GM18502 (cell line): ENCODE results near the gene ANKS1B.

Source experiments
- ATAC-seq: cut with Tn5 transposase; IDR thresholded peaks from one replicate; pipeline ENCODE4 v1.9.1; 2021; ENCODE audit warnings: mild to moderate bottlenecking; ENCODE audit not compliant: unreplicated experiment, poor library complexity

The ANKS1B gene

DNA sequence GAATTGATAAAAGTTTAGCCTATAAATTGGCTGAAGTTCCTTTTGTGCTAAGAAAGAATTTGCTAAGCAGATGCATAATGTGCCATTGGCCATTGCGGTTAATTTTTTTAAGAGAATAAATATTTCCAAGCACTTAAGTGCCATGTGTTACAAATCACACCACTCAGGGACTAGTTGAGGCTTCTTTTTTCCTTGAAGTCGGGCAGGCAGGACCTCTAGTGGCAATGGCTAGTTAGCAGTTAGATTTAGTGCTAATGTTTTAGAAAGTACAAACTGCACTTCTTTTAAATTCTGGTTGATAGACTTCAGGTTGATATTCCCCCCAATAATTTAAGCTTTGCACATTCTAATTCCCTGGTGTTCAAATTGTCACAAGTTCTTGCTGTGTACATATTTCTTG is 1045.4 kb downstream of the ANKS1B start:
- no peak for ATAC-seq

DNA sequence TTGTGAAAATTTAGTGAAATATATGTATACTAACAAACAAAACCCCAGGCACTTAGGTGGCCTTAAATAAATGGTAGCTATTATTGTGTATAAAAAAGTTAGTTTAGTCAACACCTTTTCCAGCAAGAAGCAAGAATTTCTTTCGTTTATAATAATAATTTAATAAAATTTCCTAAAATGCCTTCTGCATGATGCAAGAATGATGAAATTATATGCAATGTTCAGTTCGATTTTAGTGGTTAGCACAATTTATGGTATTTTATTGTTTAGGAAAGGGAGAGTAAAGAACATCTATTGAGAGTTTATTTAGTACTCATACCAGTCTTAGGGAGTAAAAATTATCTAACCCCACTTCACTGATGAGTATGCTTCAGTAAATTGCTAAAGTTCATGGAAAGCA is 1048.9 kb downstream of the ANKS1B start:
- ATAC-seq, result no peak

DNA sequence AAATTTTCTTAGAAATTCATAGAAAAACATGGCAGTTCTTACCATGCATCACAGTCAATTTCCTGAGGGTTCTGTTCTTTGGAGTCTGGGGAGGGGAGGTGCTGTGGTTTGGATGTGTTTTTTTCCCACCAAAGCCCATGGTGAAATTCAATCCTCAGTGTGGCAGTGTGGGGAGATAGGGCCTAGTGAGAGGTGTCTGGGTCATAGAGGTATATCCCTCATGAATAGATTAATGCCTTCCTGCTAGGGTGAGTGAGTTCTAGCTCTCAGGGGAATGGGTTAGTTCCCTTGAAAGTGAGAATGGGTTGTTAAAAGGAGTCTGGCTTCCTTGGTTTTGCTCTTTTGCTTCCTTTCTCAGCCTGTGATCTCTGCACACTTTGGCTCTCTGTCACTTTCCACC is 1061.9 kb downstream of the ANKS1B start:
- ATAC-seq, result no peak

DNA sequence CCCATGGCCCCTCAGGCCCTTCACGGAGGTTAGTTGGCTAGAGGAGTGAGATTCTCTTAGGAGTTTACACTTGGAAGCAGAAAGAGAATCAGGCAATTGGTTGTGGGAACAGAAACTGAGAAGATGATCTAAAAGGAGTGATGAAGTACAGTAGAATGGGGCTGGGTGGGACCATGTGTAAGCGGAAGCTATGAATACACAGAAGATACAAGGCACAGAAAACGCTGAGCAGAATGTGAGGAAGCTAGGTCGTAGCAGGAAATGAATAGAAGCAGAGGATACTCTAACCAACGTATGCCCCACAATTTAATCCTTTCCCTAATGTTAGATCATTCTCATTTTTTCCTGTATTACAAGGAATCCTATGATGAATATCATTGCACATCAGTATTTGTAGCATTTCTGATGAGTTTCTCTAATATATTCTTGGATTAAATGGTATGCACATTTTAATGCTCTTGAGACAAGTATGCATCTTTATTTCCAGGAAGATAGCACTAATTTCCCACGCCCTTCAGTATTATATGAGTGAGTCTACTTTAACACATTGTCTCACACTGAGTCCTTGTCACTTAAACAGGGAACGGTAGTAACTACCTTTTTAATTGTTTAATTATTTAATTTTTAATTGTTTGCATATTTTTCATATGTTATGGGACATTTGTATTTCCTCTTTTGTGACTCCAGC is 1066.4 kb downstream of the ANKS1B start:
- no peak for ATAC-seq

DNA sequence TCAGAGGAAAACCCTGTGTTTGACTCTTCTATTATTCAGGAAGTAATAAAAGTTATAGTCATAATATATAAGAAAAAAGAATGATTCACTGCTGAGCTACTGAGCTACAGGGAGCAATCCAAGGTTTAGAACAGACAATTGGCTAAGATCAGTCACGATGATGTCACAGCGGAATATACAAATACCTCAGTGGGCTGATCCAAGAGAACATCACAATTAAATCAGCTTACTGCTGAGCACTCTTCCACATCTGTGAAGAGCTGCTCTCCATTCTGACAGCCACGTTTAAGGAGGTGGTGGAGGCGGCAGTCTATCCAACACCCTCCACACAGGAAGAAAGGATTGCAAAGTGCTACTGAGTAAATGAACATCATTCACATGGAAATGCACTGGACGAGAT is 1068.6 kb downstream of the ANKS1B start:
- ATAC-seq, result no peak

DNA sequence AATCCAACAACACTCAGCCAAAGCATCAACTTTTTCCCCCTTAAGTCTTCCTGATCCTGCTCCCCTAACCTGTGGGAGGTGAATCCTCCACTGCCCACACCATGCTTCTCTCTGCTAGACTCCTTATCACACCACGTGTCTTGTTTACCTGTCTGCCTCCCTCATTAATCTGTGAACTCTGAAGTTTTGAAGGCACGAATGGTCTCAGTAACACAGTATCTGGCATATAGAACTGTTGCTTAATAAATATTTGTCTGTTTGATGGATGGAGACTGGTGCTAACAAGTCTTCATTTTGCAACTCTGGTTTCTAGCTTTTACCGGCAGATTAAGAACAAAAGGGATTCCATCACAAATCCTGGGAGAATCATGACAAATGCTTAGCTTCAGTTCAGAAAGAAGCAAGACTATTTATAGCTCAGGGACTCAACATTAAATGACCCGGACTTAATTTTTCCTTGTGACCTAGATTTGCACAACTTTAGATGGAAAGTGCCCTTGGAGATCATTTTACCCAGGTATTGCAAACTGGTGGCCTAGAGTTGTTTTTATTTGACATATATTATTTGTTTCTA is 1072.2 kb downstream of the ANKS1B start:
- no peak for ATAC-seq

DNA sequence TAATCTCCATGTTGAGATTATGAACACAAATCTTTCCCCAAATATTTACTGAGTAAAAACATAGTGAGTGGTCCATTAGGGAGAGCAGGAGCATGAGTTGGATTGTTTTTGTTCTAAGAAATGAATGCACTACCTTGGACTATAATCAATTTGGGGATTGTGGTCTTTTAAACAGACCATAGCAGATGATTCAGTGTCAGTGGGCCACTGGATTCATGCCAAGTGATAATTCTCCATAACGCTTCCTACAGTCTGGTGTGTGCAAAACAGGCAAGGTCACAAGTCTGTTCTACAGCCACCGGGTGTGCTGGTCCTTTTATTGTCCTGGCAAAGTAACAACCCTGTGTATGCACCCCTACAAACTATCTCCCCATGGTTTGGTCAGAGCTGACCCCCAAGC is 1073.3 kb downstream of the ANKS1B start:
- ATAC-seq, result no peak

DNA sequence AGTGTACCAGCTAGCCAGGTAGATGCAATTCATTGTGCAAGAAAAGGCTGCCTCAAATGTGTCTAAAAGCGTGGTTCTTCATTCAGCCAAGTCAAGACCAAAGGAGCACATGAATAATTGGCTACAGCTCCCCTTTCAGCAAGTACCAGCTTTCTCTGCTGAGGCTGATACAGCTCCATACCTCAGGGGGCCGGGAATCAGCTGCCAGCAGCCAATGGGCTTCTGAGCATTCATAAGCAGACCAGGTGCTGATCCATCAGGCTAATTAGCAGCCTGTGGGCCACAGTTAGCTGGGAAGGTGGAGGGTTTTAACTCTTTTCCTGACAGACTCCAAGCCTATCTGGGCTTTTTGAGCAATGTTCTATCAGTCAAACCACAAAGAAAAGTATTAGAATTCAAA is 1075.0 kb downstream of the ANKS1B start:
- no peak for ATAC-seq

DNA sequence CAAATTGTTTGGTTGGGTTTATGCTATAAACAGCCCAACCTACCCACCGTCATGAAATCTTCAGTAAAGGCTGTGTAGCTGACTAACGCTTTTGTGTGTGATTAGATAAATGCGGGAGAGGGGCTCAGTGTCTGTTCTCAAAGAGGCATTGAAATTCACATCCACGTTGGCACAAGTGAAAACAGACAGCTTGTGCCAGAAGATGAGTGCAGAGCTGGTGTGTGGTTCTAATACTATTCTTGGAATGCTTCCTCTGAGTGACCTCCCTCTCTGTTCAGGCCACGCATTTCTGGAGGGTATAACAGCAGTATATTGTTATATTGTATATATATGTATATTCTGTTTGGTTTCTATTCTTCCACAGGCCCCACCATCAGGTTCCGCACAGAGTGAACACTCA is 1075.9 kb downstream of the ANKS1B start:
- ATAC-seq, result no peak

DNA sequence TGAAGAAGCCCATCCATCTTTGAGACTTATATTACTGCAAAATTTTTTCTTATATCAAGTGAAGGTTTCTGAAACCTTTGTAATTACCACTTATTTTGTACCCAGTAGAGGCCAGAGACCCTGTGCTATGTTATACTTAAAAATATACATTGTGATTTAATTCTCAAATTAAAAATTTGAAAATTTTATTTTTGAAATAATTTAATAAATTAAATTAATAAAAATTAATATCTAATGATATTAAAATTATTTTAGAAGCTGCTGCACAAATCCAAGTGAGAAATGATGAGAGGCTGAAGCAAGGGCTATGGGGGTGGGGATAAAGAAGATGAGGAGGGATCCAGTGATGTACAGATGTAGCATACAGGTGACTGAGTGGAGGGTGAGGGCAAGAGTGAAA is 1080.9 kb downstream of the ANKS1B start:
- no peak for ATAC-seq

DNA sequence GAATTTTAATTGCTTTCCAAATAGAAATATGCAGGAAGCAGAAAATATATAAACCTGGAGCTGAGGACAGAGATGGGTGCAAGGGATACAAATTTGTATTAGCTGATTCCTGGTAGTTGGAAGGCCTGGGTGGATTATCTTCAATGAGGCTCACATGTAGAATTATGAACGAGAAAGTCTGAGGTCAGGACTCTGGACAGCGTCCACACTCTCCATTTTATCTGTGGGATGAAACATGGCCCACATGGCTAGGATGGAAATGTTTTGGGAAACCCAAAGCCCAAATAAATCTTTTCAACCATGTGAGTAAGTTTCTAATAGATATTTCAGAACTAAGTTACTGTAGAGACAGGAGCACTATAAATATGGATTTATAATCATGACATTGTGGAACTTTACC is 1083.5 kb downstream of the ANKS1B start:
- no peak for ATAC-seq

DNA sequence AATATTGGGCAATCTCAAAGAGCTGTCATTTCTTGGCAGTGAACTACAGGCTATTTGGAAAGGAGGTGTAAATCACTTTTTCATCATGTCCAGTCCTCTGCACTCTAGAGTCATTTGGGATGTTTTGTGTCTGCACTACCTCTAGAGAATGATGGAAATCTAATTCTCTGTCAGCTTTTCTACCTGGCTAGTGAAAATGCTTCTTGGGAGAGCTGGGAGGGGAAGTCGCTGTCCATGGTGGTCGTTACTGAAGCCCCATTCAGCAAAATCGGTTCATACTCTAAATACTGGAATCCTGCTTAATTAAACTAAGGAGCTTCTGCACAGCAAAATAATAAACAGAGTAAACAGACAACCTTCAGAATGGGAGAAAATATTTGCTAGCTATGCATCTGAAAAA is 1087.8 kb downstream of the ANKS1B start:
- ATAC-seq, result no peak

DNA sequence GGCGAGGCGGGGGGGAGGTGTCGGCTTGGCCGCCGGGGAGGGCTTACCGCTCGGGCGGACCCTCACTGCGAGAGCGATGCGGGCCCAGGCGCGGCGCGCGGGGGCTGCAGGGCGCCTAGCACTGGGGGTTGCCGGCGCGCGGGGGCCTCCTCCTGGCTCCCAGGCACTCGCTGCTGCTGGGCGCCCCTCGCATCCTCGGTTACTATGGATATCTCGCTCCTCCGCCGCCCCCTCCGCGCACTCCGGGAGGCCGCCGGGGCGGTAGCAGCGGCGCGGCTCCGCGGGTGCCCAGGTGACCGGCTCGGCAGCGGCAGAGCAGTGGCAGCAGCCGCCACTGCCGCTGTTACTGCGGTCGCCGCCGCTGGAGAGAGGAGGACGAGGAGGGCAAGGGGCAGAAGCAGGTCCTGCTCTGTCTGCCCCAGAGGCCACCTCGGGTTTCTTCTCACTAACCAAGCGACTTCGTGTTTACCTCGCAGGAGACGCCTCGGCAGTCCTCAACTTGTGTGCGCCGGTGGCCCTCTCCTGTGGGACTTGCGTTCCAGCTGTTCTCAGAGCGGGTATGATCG is 1089.6 kb downstream of the ANKS1B start:
- no peak for ATAC-seq

DNA sequence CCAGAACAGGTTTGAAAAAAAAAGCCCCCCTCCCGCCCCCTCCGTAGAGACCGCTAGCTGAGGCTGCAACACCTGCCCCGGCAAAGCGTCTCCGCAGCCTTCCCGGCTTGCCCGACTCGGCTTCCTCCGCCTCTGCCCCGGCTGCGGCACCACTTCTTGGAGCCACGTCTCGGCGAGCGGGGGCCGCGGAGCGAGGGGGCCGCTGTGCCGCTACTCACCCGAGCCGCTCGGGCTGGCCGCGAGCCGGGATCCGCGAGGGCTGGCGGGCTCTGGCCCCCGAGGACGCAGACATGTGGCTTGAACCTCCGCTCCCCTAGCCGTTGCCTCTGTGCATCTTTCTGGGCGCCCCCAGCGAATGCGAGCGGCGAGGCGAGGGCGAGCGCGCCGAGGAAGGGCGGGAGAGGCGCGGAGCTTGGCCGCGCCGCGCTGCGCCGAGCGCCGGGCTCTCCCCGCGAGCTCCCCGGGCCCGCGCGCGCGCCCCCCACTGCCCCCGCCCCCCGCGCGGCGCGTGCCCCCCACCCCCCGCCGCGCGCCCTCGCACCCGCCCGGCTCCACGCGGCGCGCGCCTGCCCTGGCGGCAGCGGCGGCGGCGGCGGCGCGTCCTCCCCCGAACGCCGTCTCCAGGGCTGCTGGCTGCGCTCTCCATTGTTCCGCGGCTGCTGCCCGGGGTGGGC is 1090.2 kb downstream of the ANKS1B start:
- no peak for ATAC-seq

DNA sequence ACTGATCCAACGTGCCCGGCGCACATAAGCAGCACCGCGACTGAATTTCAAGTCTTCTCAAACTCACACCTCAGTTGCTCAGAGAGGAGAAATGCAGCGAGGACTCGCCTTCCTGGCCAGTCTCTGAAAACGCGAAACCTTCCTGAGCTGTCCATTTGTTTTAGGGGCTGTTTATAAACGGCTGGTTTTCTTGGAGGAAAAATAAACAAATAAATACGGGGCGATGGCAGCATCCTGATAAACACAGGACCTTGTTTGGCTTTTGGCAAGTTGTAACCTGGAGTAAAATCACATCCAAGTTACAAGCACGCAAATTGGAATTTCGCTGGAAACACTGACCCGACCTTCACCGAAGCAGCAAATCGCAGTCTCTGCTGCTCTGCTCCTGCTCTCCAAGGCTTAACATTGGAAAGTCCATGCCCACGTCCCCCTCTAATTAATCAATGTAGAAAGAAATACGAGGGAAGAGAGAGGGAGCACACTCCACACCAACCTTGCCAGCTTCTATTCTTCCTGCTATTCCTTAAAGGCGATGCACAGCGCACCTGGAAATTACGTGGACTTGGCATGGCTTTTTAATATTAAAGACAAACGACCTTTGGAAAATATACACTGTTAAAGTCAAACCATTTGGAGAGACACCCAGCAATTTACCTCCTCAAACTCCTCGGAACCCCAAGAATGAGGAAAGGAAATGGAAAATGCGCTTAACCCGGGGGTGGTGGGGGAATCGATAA is 1090.9 kb downstream of the ANKS1B start:
- no peak for ATAC-seq

DNA sequence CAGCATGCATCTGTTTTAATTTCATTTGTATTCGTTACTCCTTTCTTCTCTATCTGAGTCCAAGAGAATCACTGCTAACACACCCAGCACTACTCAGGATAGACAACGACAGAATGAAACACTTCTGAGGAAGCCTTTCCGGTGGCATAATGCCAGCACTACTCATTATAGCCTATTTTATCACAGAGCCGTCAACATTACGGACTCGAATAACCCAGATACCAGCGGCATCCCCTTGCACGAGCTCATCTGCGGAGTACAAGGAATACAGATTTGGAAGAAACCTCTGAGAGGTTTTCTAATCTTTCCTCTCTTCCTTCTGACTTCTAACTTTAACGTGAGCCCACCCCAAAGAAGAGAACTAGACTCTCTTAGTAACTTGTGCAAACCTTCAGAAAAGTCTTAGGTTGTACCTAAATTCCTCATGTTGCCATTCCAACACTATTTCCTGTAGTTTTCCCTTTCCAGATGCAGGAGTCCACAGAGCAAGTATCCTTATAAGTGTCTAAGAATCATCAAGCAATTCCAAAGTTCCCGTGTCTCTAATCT is 1091.5 kb downstream of the ANKS1B start:
- no peak for ATAC-seq

DNA sequence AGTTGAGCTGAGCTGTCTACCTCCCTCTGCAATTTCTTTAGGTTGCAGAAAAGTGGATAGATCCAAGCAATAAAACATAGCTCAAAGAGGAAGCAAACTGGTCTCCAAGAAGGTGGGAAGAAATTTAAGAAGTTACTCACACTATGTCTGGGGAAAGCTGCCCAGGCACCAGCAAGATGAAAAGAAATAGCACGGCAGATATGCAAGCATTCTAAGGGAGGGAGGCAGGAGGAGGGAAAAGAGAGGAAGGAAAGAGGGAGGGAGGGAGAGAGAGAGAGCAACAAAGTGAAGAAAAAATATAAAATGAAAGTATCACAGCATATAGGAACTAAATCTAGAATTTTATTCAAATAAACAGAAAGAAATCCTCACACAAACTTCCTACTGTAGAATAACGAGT is 1099.0 kb downstream of the ANKS1B start:
- ATAC-seq, result no peak

DNA sequence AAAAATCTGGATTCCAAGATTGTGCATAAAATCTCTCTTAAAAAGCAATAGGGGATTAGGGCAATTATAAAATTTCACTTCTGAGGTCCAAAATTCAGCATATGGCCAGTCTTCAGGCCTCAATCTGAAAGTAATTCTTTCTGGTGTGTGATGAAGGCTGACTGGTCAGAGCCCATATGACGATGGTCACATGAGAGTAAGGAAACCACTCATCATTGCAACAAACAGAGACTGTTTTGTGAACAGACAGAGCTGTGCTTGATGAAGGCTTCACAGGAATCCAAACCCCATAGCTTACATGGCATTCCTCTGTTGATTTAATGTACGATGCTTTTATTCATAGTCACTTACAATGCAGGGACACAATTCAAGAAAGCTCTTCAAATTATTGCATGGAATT is 1101.5 kb downstream of the ANKS1B start:
- no peak for ATAC-seq

DNA sequence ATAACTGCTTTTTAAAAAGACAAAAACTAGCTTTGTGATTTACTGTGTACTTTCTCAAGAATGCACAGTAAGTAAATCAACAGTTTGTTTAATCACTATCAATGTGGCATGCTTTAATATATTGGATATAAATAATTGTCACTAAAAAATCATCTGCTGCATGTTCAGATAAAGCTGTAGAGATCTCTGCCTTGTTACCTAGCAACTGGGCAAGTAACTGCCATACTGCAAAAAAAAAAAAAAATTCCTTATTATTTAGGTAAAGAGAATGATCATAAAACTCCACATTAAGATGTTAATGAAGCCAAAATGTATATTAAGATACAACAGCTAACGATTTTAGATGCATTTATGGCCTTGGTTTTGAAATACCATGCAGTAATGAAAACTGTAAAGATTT is 1102.2 kb downstream of the ANKS1B start:
- ATAC-seq, result no peak

DNA sequence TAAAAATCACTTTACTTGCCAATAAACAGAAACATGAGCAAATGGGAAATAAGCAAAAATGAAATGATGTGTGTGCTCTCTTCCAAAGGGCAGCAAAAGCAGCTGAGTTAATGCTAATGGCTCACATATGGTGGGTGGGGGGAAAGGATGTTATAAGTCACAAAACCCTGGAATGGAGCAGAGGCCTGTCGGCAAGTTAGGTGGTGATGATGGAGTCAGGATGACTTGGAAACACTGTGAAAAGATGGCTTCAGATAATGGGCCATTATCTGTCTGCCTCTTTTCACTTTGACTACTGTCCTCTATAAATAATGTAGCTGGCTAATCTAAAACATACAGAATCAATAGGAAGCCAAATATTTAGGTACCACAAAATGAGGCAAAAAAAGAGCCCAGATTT is 1111.0 kb downstream of the ANKS1B start:
- ATAC-seq, result no peak

DNA sequence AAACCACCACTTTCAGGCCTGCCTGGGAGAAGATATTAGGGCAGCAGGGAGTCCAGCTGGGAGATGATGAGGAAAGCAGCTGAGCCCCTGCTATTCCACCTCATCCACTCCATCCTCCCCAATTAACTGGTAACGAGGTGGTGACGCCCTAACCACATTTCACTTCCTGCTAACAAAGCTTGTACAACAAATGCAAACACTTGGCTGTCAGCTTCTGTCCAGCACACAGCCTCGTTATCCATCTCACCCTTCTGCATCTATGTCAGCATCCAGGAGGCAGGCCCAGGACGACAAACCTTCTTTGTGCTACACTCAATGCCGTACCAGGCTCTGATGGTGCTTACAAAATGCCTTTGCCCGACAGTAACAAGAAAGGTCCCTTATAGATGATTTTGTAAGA is 1114.2 kb downstream of the ANKS1B start:
- ATAC-seq, result no peak
